IPS-18a (cell line): ENCODE results near the gene IL18.
"Not testable (repeated sequence)": the region's sequence is repeated elsewhere in the genome, so short reads cannot be mapped to it uniquely, and the experiment has no call there.

Experiments
- H3K27ac ChIP-seq: one replicate; pipeline ENCODE4 v1.5.1; 2013; ENCODE audit warnings: low read length
- H3K27me3 ChIP-seq: one replicate; pipeline ENCODE4 v1.6.1; 2013; ENCODE audit warnings: mild to moderate bottlenecking, low read length; ENCODE audit not compliant: control insufficient read depth, insufficient read depth
- H3K36me3 ChIP-seq: one replicate; pipeline ENCODE4 v1.6.1; 2013; ENCODE audit warnings: low read depth, low read length; ENCODE audit not compliant: control insufficient read depth
- H3K4me1 ChIP-seq: one replicate; pipeline ENCODE4 v1.6.1; 2013; ENCODE audit warnings: low read depth, low read length; ENCODE audit not compliant: control insufficient read depth
- H3K4me3 ChIP-seq: one replicate; pipeline ENCODE4 v1.5.1; 2013; ENCODE audit warnings: low read length
- H3K9ac ChIP-seq: one replicate; pipeline ENCODE4 v1.6.1; 2013; ENCODE audit warnings: mild to moderate bottlenecking, low read length, moderate library complexity
- H3K9me3 ChIP-seq: one replicate; pipeline ENCODE4 v1.6.1; 2013; ENCODE audit warnings: low read depth, low read length; ENCODE audit not compliant: control insufficient read depth

IL18 gene

GRCh38 chr11:112166562-112166961 is 2.7 kb upstream of the IL18 start:
- H3K27me3 ChIP-seq, result no peaks in the 10 kb centered on the region
- no peaks in the 10 kb centered on the region for H3K36me3 ChIP-seq
- no peak overlapping the region for H3K4me3 ChIP-seq
- no peaks in the 10 kb centered on the region for H3K9me3 ChIP-seq
- H3K27ac ChIP-seq, result no peak overlapping the region
- H3K4me1 ChIP-seq, result peaks cover 4% of the 10 kb centered on the region
- H3K9ac ChIP-seq, result no peak overlapping the region

GRCh38 chr11:112165049-112165448 is 1.2 kb upstream of the IL18 start:
- Histone ChIP-seq H3K9ac (no peak overlapping the region), H3K4me3 (no peak overlapping the region), H3K4me1 (peaks cover 4% of the 10 kb centered on the region), H3K36me3 (no peaks in the 10 kb centered on the region), H3K27me3 (no peaks in the 10 kb centered on the region), H3K9me3 (no peaks in the 10 kb centered on the region), H3K27ac (no peak overlapping the region)

GRCh38 chr11:112162761-112163546 is 940 bp downstream of the IL18 start:
- no peak overlapping the region for H3K27ac ChIP-seq
- H3K27me3 ChIP-seq, result no peaks in the 10 kb centered on the region
- no peaks in the 10 kb centered on the region for H3K36me3 ChIP-seq
- no peak overlapping the region for H3K9ac ChIP-seq
- H3K9me3 ChIP-seq, result no peaks in the 10 kb centered on the region
- H3K4me3 ChIP-seq, result no peak overlapping the region
- H3K4me1 ChIP-seq, result peaks cover 4% of the 10 kb centered on the region

- H3K4me3 ChIP-seq, H3K27ac ChIP-seq: not testable (repeated sequence)
Measured at GRCh38 chr11:112162200-112162599, 1.7 kb downstream of the IL18 start.

GRCh38 chr11:112161012-112161411 is 2.9 kb downstream of the IL18 start:
- H3K4me3 ChIP-seq, result no peak overlapping the region
- no peak overlapping the region for H3K27ac ChIP-seq
- no peaks in the 10 kb centered on the region for H3K27me3 ChIP-seq
- no peaks in the 10 kb centered on the region for H3K9me3 ChIP-seq
- H3K9ac ChIP-seq, result no peak overlapping the region
- no peaks in the 10 kb centered on the region for H3K36me3 ChIP-seq
- peaks cover 4% of the 10 kb centered on the region for H3K4me1 ChIP-seq

More at GRCh38 chr11:112162200-112162599, 1.7 kb downstream of the IL18 start:
- H3K9ac ChIP-seq, H3K4me1 ChIP-seq, H3K27me3 ChIP-seq, H3K9me3 ChIP-seq, H3K36me3 ChIP-seq: not testable (repeated sequence)

- H3K27ac ChIP-seq, result no peak overlapping the region
- H3K4me3 ChIP-seq, result no peak overlapping the region
- H3K9ac ChIP-seq, result no peak overlapping the region
- no peaks in the 10 kb centered on the region for H3K9me3 ChIP-seq
- H3K36me3 ChIP-seq, result no peaks in the 10 kb centered on the region
- peaks cover 4% of the 10 kb centered on the region for H3K4me1 ChIP-seq
- no peaks in the 10 kb centered on the region for H3K27me3 ChIP-seq
Measured at GRCh38 chr11:112160091-112160848, 3.6 kb downstream of the IL18 start.

- no peak overlapping the region for H3K4me3 ChIP-seq
- H3K9me3 ChIP-seq, result no peaks in the 10 kb centered on the region
- no peaks in the 10 kb centered on the region for H3K27me3 ChIP-seq
- no peak overlapping the region for H3K9ac ChIP-seq
- H3K27ac ChIP-seq, result no peak overlapping the region
- H3K4me1 ChIP-seq, result peaks cover 4% of the 10 kb centered on the region
- H3K36me3 ChIP-seq, result no peaks in the 10 kb centered on the region
Measured at GRCh38 chr11:112159098-112160065, 4.5 kb downstream of the IL18 start.

- no peak overlapping the region for H3K9ac ChIP-seq
- H3K36me3 ChIP-seq, result no peaks in the 10 kb centered on the region
- H3K4me1 ChIP-seq, result no peaks in the 10 kb centered on the region
- H3K27ac ChIP-seq, result no peak overlapping the region
- no peaks in the 10 kb centered on the region for H3K27me3 ChIP-seq
- H3K9me3 ChIP-seq, result no peaks in the 10 kb centered on the region
- H3K4me3 ChIP-seq, result no peak overlapping the region
Measured at GRCh38 chr11:112156956-112157766, 6.7 kb downstream of the IL18 start.

- no peaks in the 10 kb centered on the region for H3K36me3 ChIP-seq
- no peak overlapping the region for H3K27ac ChIP-seq
- no peak overlapping the region for H3K4me3 ChIP-seq
- no peaks in the 10 kb centered on the region for H3K27me3 ChIP-seq
- H3K4me1 ChIP-seq, result no peaks in the 10 kb centered on the region
- H3K9me3 ChIP-seq, result no peaks in the 10 kb centered on the region
- no peak overlapping the region for H3K9ac ChIP-seq
Measured at GRCh38 chr11:112156153-112156955, 7.5 kb downstream of the IL18 start.

GRCh38 chr11:112150517-112150916 is 13.4 kb downstream of the IL18 start:
- Histone ChIP-seq H3K27ac (no peak overlapping the region), H3K9ac (no peak overlapping the region), H3K4me3 (no peak overlapping the region), H3K36me3 (no peaks in the 10 kb centered on the region), H3K4me1 (no peaks in the 10 kb centered on the region), H3K27me3 (no peaks in the 10 kb centered on the region), H3K9me3 (no peaks in the 10 kb centered on the region)
